A549 (cell line): Measurements from ENCODE around the gene CRADD.

Experiments
- CTCF ChIP-seq: fragments of >200 bp; sonication (Bioruptor Twin); formaldehyde crosslinking; IDR thresholded peaks from 3 replicates; pipeline ENCODE4 v1.5.1; 2016
- E2F6 ChIP-seq: IDR thresholded peaks from 2 replicates; pipeline ENCODE4 v1.6.1; 2012; ENCODE audit warnings: low read depth, borderline replicate concordance
- NFE2L2 ChIP-seq: fragments of 150-350 bp; conservative IDR thresholded peaks from 2 replicates; pipeline ENCODE4 v1.6.1; 2014; ENCODE audit warnings: low read length
- POLR2A ChIP-seq: IDR thresholded peaks from 2 replicates; pipeline ENCODE4 v1.6.1; 2012; ENCODE audit warnings: mild to moderate bottlenecking, low read length
- REST ChIP-seq: fragments of 200-600 bp; sonication (generic); IDR thresholded peaks from 2 replicates; pipeline ENCODE4 v1.6.1; 2016; ENCODE audit warnings: antibody characterized with exemption, mild to moderate bottlenecking, moderate library complexity

- no peak for TF ChIP-seq CTCF
- TF ChIP-seq POLR2A = no peak
- TF ChIP-seq NFE2L2 = no peak
- TF ChIP-seq E2F6 = no peak
- TF ChIP-seq REST = no peak
These were observed 193.0 kb downstream of the CRADD start for GRCh38 chr12:93870020-93870795.
